Measurements from ENCODE around the gene RBM20. TPM values are rescaled to one million over a fixed set of nuclear protein-coding genes. Genes with fewer than 3 reads are reported as not detected.

Gene RBM20
- total and polyA plus RNA-seq, 2 of the 13 experiments (the other 11 are each of a cell fraction or from before 2014, with no cell fraction given), result 0.02 to 0.22 TPM

DNA sequence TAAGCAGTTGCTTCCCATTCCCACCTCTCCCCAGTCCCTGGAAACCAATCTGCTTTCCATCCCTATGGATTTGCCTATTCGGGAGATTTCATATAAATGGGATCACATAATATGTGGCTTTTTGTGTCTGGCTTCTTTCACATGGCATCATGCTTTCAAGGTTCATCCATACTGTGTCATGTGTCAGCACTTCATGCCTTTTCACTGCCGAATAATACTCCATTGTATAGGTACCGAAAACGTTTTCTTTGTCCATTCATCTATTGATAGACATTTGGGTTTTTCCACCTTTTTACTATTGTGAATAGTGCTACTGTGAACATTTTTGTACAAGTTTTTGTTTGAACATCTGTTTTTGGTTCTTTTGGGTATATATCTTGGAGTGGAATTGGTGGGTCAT lies 12.5 kb downstream of the RBM20 start (continued):
- no peak for TF ChIP-seq NR3C1 (CRISPR knock-in tag; IDR thresholded peaks at IDR 0.05)
- TF ChIP-seq, protein P1, sequence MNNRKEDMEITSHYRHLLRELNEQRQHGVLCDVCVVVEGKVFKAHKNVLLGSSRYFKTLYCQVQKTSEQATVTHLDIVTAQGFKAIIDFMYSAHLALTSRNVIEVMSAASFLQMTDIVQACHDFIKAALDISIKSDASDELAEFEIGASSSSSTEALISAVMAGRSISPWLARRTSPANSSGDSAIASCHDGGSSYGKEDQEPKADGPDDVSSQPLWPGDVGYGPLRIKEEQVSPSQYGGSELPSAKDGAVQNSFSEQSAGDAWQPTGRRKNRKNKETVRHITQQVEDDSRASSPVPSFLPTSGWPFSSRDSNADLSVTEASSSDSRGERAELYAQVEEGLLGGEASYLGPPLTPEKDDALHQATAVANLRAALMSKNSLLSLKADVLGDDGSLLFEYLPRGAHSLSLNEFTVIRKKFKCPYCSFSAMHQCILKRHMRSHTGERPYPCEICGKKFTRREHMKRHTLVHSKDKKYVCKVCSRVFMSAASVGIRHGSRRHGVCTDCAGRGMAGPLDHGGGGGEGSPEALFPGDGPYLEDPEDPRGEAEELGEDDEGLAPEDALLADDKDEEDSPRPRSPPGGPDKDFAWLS (CRISPR knock-in tag; IDR thresholded peaks at IDR 0.05; ENCODE audit: borderline replicate concordance), result no peak

DNA sequence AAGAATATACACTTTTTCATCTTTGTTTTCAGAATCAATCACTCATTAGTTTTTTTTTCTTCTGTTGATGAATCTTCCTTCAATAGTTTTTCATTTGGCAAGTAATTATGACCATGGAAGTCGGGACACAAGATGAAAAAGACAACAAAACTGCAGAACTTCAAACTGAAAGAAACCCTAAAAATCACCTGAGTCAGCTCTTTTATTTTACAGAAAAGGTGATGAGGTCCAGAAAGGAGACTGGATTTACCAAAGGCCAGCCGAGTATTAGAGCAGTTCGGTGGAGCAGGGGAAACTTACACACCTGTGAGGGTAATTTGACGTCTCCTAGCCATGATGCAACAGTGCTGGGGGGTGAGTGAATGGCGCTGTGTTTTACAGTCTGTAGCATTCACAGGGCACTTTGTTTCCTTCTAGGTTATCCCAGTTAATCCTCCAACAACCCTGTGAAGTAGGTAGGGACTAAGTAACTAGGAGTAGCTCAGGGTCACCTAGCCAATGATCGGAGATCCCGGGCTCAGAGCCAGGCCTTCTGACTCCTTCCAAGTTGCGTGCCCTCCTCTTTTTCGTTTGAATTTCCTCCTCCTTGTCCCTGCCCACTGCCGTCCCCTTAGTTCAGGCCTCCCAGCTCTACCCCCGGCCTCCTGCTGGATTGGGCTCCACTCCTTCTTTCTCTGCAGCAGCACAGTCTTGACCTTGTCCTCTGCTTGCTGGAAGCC lies 14.0 kb downstream of the RBM20 start:
- POLR2A ChIA-PET, result no interaction called here
- no peaks in the 10 kb centered on the region for H4K20me1 ChIP-seq (ENCODE audit: insufficient read depth, low read length)
- CTCF ChIA-PET (ENCODE audit: low intra/inter-chr PET ratio, low total read pairs), result no interaction called here
- no peak overlapping the region for H2AFZ ChIP-seq (ENCODE audit: low read length)
- no peaks in the 10 kb centered on the region for H3K9me3 ChIP-seq (ENCODE audit: low read length)
- no peaks in the 10 kb centered on the region for H3K4me1 ChIP-seq (ENCODE audit: insufficient read depth, low read length)
- no TSS peak for BruUV-seq (replicated peaks)
- WGBS (ENCODE audit: low lambda C conversion rate), result 25% methylated on average over 11 of the region's 11 CpGs
- ATAC-seq, result no peak
- no peak overlapping the region for H3K4me2 ChIP-seq (ENCODE audit: low read depth, low read length)
- H3K9ac ChIP-seq (ENCODE audit: insufficient read depth, low read depth, low read length), result no peak overlapping the region
- H3K27me3 ChIP-seq (ENCODE audit: control insufficient read depth in 1 of 2, insufficient read depth in 2 of 2, low read length in 2 of 2), result peaks cover 4 to 7% of the 10 kb centered on the region in 2 experiments; a peak in 2 of 5 replicates
- intact Hi-C loops (cut with micrococcal nuclease; ENCODE audit: unreplicated experiment), result no loop called here
- no peak for DNase-seq (ENCODE audit: low spot score)
- no peak for TF ChIP-seq ETV6 (CRISPR knock-in tag; conservative IDR thresholded peaks at IDR 0.05)
- TF ChIP-seq NFYB (CRISPR knock-in tag; IDR thresholded peaks at IDR 0.05), result no peak
- peak; percentile 94 for TF ChIP-seq MAFF (IDR thresholded peaks at IDR 0.05; ENCODE audit: low read depth, low read length)
- peak; percentile 91 to 96 for TF ChIP-seq MAFK (conservative IDR thresholded peaks at IDR 0.05 in 1 of 2, IDR thresholded peaks at IDR 0.05 in 1 of 2; ENCODE audit: low read length in 2 of 2)
- no peak for FAIRE-seq
- H3K79me2 ChIP-seq (ENCODE audit: insufficient read depth, low read length), result no peaks in the 10 kb centered on the region
- in situ Hi-C loops (cut with HindIII; ENCODE audit: extremely low pct_ligation_motif_present, low pct_unique_long_range_greater_than_20kb), result no loop called here
- H3K4me3 ChIP-seq (replicated peaks in 1 of 3; ENCODE audit: insufficient read depth in 1 of 3, low read depth in 2 of 3, low read length in 3 of 3), result no peak overlapping the region
- no peak overlapping the region for H3K27ac ChIP-seq (ENCODE audit: extremely low read length, insufficient read depth, low read length)
- no peaks in the 10 kb centered on the region for H3K36me3 ChIP-seq (replicated peaks in 1 of 2; ENCODE audit: control insufficient read depth in 1 of 2, insufficient read depth in 2 of 2, low read length in 2 of 2)
